Type B pancreatic cell (in vitro differentiated cells): Measurements from ENCODE around the gene MOG. TPM values are rescaled to one million over a fixed set of nuclear protein-coding genes. Genes with fewer than 3 reads are reported as not detected.

ENCODE experiments used
- DNase-seq: peaks from one replicate; pipeline ENCODE4 v3.0.0; 2021; ENCODE audit warnings: mixed read lengths; ENCODE audit not compliant: unreplicated experiment; ENCODE audit errors: extremely low spot score
- H3K27ac Mint-ChIP-seq: 2 replicates; pipeline ENCODE4 v1.8.0; 2021; ENCODE audit warnings: mild to moderate bottlenecking, mixed read lengths
- H3K27me3 Mint-ChIP-seq: 2 replicates; pipeline ENCODE4 v1.8.0; 2021; ENCODE audit warnings: mixed read lengths
- H3K36me3 Mint-ChIP-seq: 2 replicates; pipeline ENCODE4 v1.8.0; 2021; ENCODE audit warnings: mixed read lengths
- H3K4me1 Mint-ChIP-seq: one replicate; pipeline ENCODE4 v1.8.0; 2021; ENCODE audit warnings: mixed read lengths; ENCODE audit not compliant: unreplicated experiment
- H3K4me3 Mint-ChIP-seq: 2 replicates; pipeline ENCODE4 v1.8.0; 2021; ENCODE audit warnings: mild to moderate bottlenecking, mixed read lengths
- H3K9me3 Mint-ChIP-seq: 2 replicates; pipeline ENCODE4 v1.8.0; 2021; ENCODE audit warnings: mixed read lengths
- CTCF ChIP-seq: fragments of 200-600 bp; sonication (generic); conservative IDR thresholded peaks from 2 replicates; pipeline ENCODE4 v1.5.0; 2021; ENCODE audit warnings: antibody characterized with exemption, mild to moderate bottlenecking
- total RNA-seq: library from RNA; stranded (reverse); gene quantifications from 2 replicates; pipeline ENCODE4 v1.2.1, GENCODE V29; 2021; ENCODE audit warnings: low replicate concordance

Gene MOG
- total RNA-seq, 1 donor from 2014 or later, result not detected

GRCh38 chr6:29696147-29697125 is 39.5 kb downstream of the MOG start:
- Mint-ChIP-seq H3K27ac (no peak overlapping the region), H3K4me1 (no peaks in the 10 kb centered on the region), H3K27me3 (peaks cover 15% of the 10 kb centered on the region), H3K4me3 (no peak overlapping the region), H3K36me3 (no peaks in the 10 kb centered on the region), H3K9me3 (peaks cover 4% of the 10 kb centered on the region)
- no peak for DNase-seq
- TF ChIP-seq CTCF, result peak; percentile 58

- Mint-ChIP-seq H3K27me3 (peaks cover 61% of the 10 kb centered on the region), H3K36me3 (no peaks in the 10 kb centered on the region), H3K9me3 (no peaks in the 10 kb centered on the region), H3K27ac (no peak overlapping the region), H3K4me3 (no peak overlapping the region), H3K4me1 (no peaks in the 10 kb centered on the region)
- DNase-seq, result no peak
- peak; percentile 77 for TF ChIP-seq CTCF
These were observed 45.7 kb downstream of the MOG start for GRCh38 chr6:29702519-29703103.

- H3K36me3 Mint-ChIP-seq, result no peaks in the 10 kb centered on the region
- DNase-seq, result no peak
- H3K27ac Mint-ChIP-seq, result no peak overlapping the region
- H3K4me3 Mint-ChIP-seq, result no peak overlapping the region
- no peaks in the 10 kb centered on the region for H3K4me1 Mint-ChIP-seq
- no peaks in the 10 kb centered on the region for H3K9me3 Mint-ChIP-seq
- peaks cover 73% of the 10 kb centered on the region for H3K27me3 Mint-ChIP-seq
- peak; percentile 75 for TF ChIP-seq CTCF
These were observed 48.7 kb downstream of the MOG start for GRCh38 chr6:29705389-29706231.

- DNase-seq, result no peak
- no peak overlapping the region for H3K4me3 Mint-ChIP-seq
- H3K27me3 Mint-ChIP-seq, result peaks cover 79% of the 10 kb centered on the region
- H3K36me3 Mint-ChIP-seq, result no peaks in the 10 kb centered on the region
- no peak for TF ChIP-seq CTCF
- no peak overlapping the region for H3K27ac Mint-ChIP-seq
- no peaks in the 10 kb centered on the region for H3K4me1 Mint-ChIP-seq
- H3K9me3 Mint-ChIP-seq, result no peaks in the 10 kb centered on the region
These were observed 51.7 kb downstream of the MOG start for GRCh38 chr6:29708432-29709179.

GRCh38 chr6:29709188-29709587 is 52.3 kb downstream of the MOG start:
- peaks cover 76% of the 10 kb centered on the region for H3K27me3 Mint-ChIP-seq
- no peaks in the 10 kb centered on the region for H3K9me3 Mint-ChIP-seq
- H3K4me3 Mint-ChIP-seq, result no peak overlapping the region
- no peak overlapping the region for H3K27ac Mint-ChIP-seq
- H3K36me3 Mint-ChIP-seq, result no peaks in the 10 kb centered on the region
- TF ChIP-seq CTCF, result no peak
- DNase-seq, result no peak
- H3K4me1 Mint-ChIP-seq, result no peaks in the 10 kb centered on the region
